ENCODE data around the gene TMEM255B.

- TF ChIP-seq EZH2 (IDR thresholded peaks at IDR 0.05; ENCODE audit: insufficient read depth, low read length): no peak
- TF ChIP-seq, protein P1, sequence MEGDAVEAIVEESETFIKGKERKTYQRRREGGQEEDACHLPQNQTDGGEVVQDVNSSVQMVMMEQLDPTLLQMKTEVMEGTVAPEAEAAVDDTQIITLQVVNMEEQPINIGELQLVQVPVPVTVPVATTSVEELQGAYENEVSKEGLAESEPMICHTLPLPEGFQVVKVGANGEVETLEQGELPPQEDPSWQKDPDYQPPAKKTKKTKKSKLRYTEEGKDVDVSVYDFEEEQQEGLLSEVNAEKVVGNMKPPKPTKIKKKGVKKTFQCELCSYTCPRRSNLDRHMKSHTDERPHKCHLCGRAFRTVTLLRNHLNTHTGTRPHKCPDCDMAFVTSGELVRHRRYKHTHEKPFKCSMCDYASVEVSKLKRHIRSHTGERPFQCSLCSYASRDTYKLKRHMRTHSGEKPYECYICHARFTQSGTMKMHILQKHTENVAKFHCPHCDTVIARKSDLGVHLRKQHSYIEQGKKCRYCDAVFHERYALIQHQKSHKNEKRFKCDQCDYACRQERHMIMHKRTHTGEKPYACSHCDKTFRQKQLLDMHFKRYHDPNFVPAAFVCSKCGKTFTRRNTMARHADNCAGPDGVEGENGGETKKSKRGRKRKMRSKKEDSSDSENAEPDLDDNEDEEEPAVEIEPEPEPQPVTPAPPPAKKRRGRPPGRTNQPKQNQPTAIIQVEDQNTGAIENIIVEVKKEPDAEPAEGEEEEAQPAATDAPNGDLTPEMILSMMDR (IDR thresholded peaks at IDR 0.05; ENCODE audit: insufficient read depth, low read depth, low read length): no peak
These were observed 29.6 kb upstream of the TMEM255B start for GRCh38 chr13:113729187-113730019.
